Neural progenitor cell (in vitro differentiated cells): ENCODE results near the gene WIPF3. TPM values are rescaled to one million over a fixed set of nuclear protein-coding genes. Genes with fewer than 3 reads are reported as not detected.
A peak's percentile ranks its signal among the peaks of the same experiment; 100 is the strongest.

ENCODE experiments used
- DNase-seq: peaks from one replicate; pipeline ENCODE4 v3.0.0-alpha.2; 2016; ENCODE audit warnings: low spot score
- H2AFZ ChIP-seq: fragments of 200-600 bp; sonication (generic); replicated peaks from 2 replicates; pipeline ENCODE4 v1.6.1; 2016; ENCODE audit warnings: antibody characterized with exemption
- H3F3A ChIP-seq: fragments of 200-600 bp; sonication (generic); 2 replicates; pipeline ENCODE4 v1.6.1; 2016; ENCODE audit warnings: antibody characterized with exemption, low read depth
- H3K27ac ChIP-seq: fragments of 200-600 bp; sonication (generic); 2 replicates; pipeline ENCODE4 v1.5.1; 2016; ENCODE audit warnings: mild to moderate bottlenecking
- H3K27me3 ChIP-seq: fragments of 200-600 bp; sonication (generic); 2 replicates; pipeline ENCODE4 v1.6.1; 2016; ENCODE audit warnings: mild to moderate bottlenecking, moderate library complexity
- H3K36me3 ChIP-seq: fragments of 200-600 bp; sonication (generic); 2 replicates; pipeline ENCODE4 v1.5.1; 2016
- H3K4me1 ChIP-seq: fragments of 200-600 bp; sonication (generic); 2 replicates; pipeline ENCODE4 v1.6.1; 2016; ENCODE audit warnings: mixed run types
- H3K4me2 ChIP-seq: fragments of 200-600 bp; sonication (generic); 2 replicates; pipeline ENCODE4 v1.6.1; 2016
- H3K4me3 ChIP-seq: fragments of 200-600 bp; sonication (generic); 2 replicates; pipeline ENCODE4 v1.5.1; 2016
- H3K79me2 ChIP-seq: fragments of 200-600 bp; sonication (generic); 2 replicates; pipeline ENCODE4 v1.6.1; 2016; ENCODE audit warnings: low read depth
- H3K9ac ChIP-seq: fragments of 200-600 bp; sonication (generic); 2 replicates; pipeline ENCODE4 v1.6.1; 2016
- H3K9me3 ChIP-seq: fragments of 200-600 bp; sonication (generic); 2 replicates; pipeline ENCODE4 v1.5.1; 2016; ENCODE audit warnings: low read depth
- H4K20me1 ChIP-seq: fragments of 200-600 bp; sonication (generic); 2 replicates; pipeline ENCODE4 v1.6.1; 2016; ENCODE audit warnings: low read depth
- H3K27ac Mint-ChIP-seq: 3 replicates; pipeline ENCODE4 v1.8.0; 2021; ENCODE audit warnings: mixed read lengths
- H3K27me3 Mint-ChIP-seq: 2 replicates; pipeline ENCODE4 v1.8.0; 2022; ENCODE audit warnings: low read depth, mild to moderate bottlenecking, inconsistent platforms, moderate library complexity, mixed read lengths; ENCODE audit not compliant: insufficient read depth
- H3K36me3 Mint-ChIP-seq: 3 replicates; pipeline ENCODE4 v1.8.0; 2021; ENCODE audit warnings: mixed read lengths
- H3K4me1 Mint-ChIP-seq: 3 replicates; pipeline ENCODE4 v1.8.0; 2021; ENCODE audit warnings: mixed read lengths
- H3K4me3 Mint-ChIP-seq: 3 replicates; pipeline ENCODE4 v1.8.0; 2021; ENCODE audit warnings: mild to moderate bottlenecking, moderate library complexity, mixed read lengths
- H3K9me3 Mint-ChIP-seq: 3 replicates; pipeline ENCODE4 v1.8.0; 2020; ENCODE audit warnings: mixed read lengths
- CTCF ChIP-seq: fragments of 200-600 bp; sonication (generic); IDR thresholded peaks from 2 replicates; pipeline ENCODE4 v1.5.1; 2017; ENCODE audit warnings: antibody characterized with exemption, mild to moderate bottlenecking
- EZH2 ChIP-seq: fragments of 200-600 bp; sonication (generic); IDR thresholded peaks from 2 replicates; pipeline ENCODE4 v1.6.1; 2017; ENCODE audit warnings: antibody characterized with exemption, mild to moderate bottlenecking, moderate library complexity
- EZH2phosphoT487 ChIP-seq: fragments of 200-600 bp; sonication (generic); IDR thresholded peaks from 2 replicates; pipeline ENCODE4 v1.6.1; 2017; ENCODE audit warnings: antibody characterized with exemption
- total RNA-seq: library from RNA; depleted of rRNA; stranded (reverse); fragments of >200 nt; gene quantifications from 2 replicates; pipeline ENCODE4 v1.2.3, GENCODE V29; 2015; ENCODE audit warnings: low replicate concordance

The WIPF3 gene
- total RNA-seq, 1 donor from 2014 or later, result 5.2 TPM

DNA sequence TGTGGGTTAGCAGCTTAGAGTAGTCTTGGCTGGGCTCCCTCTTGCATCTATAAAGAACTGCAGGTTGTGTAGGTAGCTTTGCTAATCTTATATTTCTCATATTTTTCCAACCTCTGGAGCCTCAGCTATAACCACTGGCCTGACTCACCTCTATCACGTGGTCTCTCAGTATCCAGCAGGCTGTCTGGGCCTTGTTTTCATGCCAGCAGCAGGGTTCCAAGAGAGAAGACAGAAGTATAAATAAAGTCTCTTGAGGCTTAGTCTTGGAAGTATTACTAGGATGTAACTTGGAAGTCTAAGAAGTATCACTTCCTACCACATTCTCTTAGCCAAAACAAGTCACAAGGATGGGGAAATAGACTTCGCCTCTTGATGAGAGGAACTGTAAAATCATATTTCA, 73.3 kb downstream of the WIPF3 start:
- Mint-ChIP-seq H3K4me3 (no peak overlapping the region), H3K4me1 (peaks cover 30% of the 10 kb centered on the region), H3K36me3 (peaks cover 2% of the 10 kb centered on the region), H3K27me3 (peaks cover 6% of the 10 kb centered on the region), H3K9me3 (no peaks in the 10 kb centered on the region), H3K27ac (no peak overlapping the region)
- Histone ChIP-seq H3F3A (peaks cover 24% of the 10 kb centered on the region), H4K20me1 (no peaks in the 10 kb centered on the region), H3K4me1 (peaks cover 16% of the 10 kb centered on the region), H3K9ac (no peak overlapping the region), H3K27ac (no peak overlapping the region), H3K36me3 (no peaks in the 10 kb centered on the region), H3K9me3 (no peaks in the 10 kb centered on the region), H3K79me2 (no peaks in the 10 kb centered on the region), H3K4me2 (no peak overlapping the region), H3K27me3 (peaks cover 14% of the 10 kb centered on the region), H2AFZ (no peak overlapping the region), H3K4me3 (no peak overlapping the region)
- TF ChIP-seq CTCF (no peak), EZH2phosphoT487 (no peak), EZH2 (no peak)
- DNase-seq, result no peak

DNA sequence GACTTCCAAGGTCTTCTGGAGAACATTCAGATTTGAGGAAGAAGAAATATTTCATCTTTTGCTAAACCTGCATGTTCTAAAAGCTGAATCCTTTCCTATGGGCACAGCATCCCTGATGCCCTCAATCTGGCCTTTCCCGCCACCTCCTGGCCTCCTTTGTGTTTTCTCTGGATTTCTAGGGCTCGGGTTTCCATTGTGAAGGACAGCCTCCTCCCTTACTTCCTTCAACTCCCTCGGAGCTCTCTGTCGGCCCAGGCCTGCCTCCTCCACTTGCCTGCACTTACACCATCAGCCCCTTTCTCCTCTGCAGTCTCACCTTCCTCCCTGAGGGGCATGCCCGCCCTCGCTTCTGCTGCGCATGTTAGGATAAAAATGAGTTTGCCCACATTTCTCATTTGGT, 75.4 kb downstream of the WIPF3 start:
- TF ChIP-seq CTCF (peak; percentile 36), EZH2 (no peak), EZH2phosphoT487 (no peak)
- Histone ChIP-seq H3K9ac (no peak overlapping the region), H3K79me2 (no peaks in the 10 kb centered on the region), H3K4me1 (peaks cover 15% of the 10 kb centered on the region), H3K27me3 (peaks cover 14% of the 10 kb centered on the region), H3F3A (peaks cover 28% of the 10 kb centered on the region), H3K36me3 (no peaks in the 10 kb centered on the region), H3K4me2 (peak overlapping the region; percentile 26), H4K20me1 (no peaks in the 10 kb centered on the region), H2AFZ (peak overlapping the region; percentile 65), H3K4me3 (no peak overlapping the region), H3K9me3 (no peaks in the 10 kb centered on the region), H3K27ac (no peak overlapping the region)
- peak; percentile 76 for DNase-seq
- peaks cover 29% of the 10 kb centered on the region for H3K4me1 Mint-ChIP-seq
- no peaks in the 10 kb centered on the region for H3K9me3 Mint-ChIP-seq
- H3K27me3 Mint-ChIP-seq, result peaks cover 14% of the 10 kb centered on the region
- H3K27ac Mint-ChIP-seq, result no peak overlapping the region
- peaks cover 2% of the 10 kb centered on the region for H3K36me3 Mint-ChIP-seq
- H3K4me3 Mint-ChIP-seq, result no peak overlapping the region

DNA sequence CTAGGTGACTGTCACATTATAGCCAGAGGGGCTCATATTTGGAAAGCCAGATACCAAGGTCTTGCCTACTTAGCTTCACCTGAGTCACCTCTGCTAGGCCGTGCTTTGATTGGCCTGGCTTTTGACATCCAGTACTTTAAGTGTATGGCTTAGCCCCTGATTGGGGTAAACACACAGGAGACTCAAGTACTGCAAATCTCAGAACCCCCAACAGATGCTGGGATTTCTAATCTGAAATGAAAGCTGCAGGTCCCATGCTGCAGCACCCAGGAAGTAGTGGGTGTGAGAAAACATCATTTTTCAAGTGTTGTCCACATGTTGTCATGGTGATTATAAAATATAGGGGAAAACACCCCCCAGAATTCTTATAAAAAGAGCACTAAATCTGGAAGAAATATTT, 76.2 kb downstream of the WIPF3 start:
- H3K79me2 ChIP-seq, result no peaks in the 10 kb centered on the region
- Mint-ChIP-seq H3K27ac (no peak overlapping the region), H3K4me1 (peaks cover 21% of the 10 kb centered on the region), H3K36me3 (peaks cover 2% of the 10 kb centered on the region), H3K4me3 (no peak overlapping the region), H3K9me3 (no peaks in the 10 kb centered on the region), H3K27me3 (peaks cover 14% of the 10 kb centered on the region)
- TF ChIP-seq EZH2 (no peak), EZH2phosphoT487 (no peak), CTCF (no peak)
- no peak overlapping the region for H3K27ac ChIP-seq
- H3K4me1 ChIP-seq, result peaks cover 11% of the 10 kb centered on the region
- no peak for DNase-seq
- H3K27me3 ChIP-seq, result peaks cover 14% of the 10 kb centered on the region
- no peaks in the 10 kb centered on the region for H3K36me3 ChIP-seq
- H2AFZ ChIP-seq, result no peak overlapping the region
- H3K9me3 ChIP-seq, result no peaks in the 10 kb centered on the region
- no peak overlapping the region for H3K9ac ChIP-seq
- no peaks in the 10 kb centered on the region for H4K20me1 ChIP-seq
- H3F3A ChIP-seq, result peaks cover 28% of the 10 kb centered on the region
- no peak overlapping the region for H3K4me3 ChIP-seq
- no peak overlapping the region for H3K4me2 ChIP-seq
